Stimulated activated effector memory CD8-positive, alpha-beta T cell treated with anti-CD3 and anti-CD28 coated beads, Interleukin-12 subunit alpha, Interleukin-12 subunit beta, amount 100 ng/mL, for 72 hours (primary cell): ENCODE measurements around the gene SNAP29.
"Not testable (repeated sequence)": the region's sequence is repeated elsewhere in the genome, so short reads cannot be mapped to it uniquely, and the experiment has no call there.

ENCODE experiments used
- ATAC-seq: fragments of 150-1000 bp; cut with Tn5 transposase; 2 replicates; pipeline ENCODE4 v1.10.0; 2021
- DNase-seq, 2 donors: peaks; one replicate each; pipeline ENCODE4 v3.0.0; 2021 to 2022; ENCODE audit warnings: low spot score in 2 of 2
- H3K27ac Mint-ChIP-seq: one replicate; pipeline ENCODE4 v1.8.0; 2022; ENCODE audit warnings: mild to moderate bottlenecking, mixed read lengths
- H3K36me3 Mint-ChIP-seq: one replicate; pipeline ENCODE4 v1.8.0; 2022; ENCODE audit warnings: mild to moderate bottlenecking, mixed read lengths
- H3K4me1 Mint-ChIP-seq: one replicate; pipeline ENCODE4 v1.8.0; 2022; ENCODE audit warnings: mixed read lengths
- H3K4me3 Mint-ChIP-seq: one replicate; pipeline ENCODE4 v1.8.0; 2022; ENCODE audit warnings: mild to moderate bottlenecking, mixed read lengths
- H3K9me3 Mint-ChIP-seq: one replicate; pipeline ENCODE4 v1.8.0; 2022; ENCODE audit warnings: mixed read lengths

Gene SNAP29

DNA sequence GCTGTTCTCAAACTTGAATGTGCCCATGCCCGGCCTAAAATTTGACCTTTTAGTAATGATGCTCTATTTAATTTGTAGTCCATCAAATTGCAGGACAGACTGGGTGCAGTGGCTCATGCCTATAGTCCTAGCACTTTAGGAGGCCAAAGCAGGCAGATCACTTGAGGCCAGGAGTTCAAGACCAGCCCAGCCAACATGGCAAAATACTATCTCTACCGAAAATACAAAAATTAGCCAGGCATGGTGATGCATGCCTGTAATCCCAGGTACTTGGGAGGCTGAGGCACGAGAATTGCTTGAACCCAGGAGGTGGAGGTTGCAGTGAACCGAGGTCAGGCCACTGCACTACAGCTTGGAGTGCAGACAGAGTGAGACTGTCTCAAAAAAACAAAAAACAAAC is 33.6 kb upstream of the SNAP29 start:
- peaks cover 86% of the 10 kb centered on the region for H3K36me3 Mint-ChIP-seq
- H3K9me3 Mint-ChIP-seq, DNase-seq, H3K4me1 Mint-ChIP-seq, ATAC-seq, H3K27ac Mint-ChIP-seq, H3K4me3 Mint-ChIP-seq: not testable (repeated sequence)

- Mint-ChIP-seq H3K9me3 (no peaks in the 10 kb centered on the region), H3K27ac (peak overlapping the region; percentile 49), H3K4me1 (no peaks in the 10 kb centered on the region), H3K36me3 (peaks cover 86% of the 10 kb centered on the region), H3K4me3 (no peak overlapping the region)
- ATAC-seq (no peak), DNase-seq (no peak)
Observed at GRCh38 chr22:20825624-20826023, 33.2 kb upstream of the SNAP29 start.

- ATAC-seq, DNase-seq, H3K4me1 Mint-ChIP-seq, H3K9me3 Mint-ChIP-seq, H3K4me3 Mint-ChIP-seq: not testable (repeated sequence)
- peaks cover 90% of the 10 kb centered on the region for H3K36me3 Mint-ChIP-seq
- peak overlapping the region; percentile 3 for H3K27ac Mint-ChIP-seq
Observed at GRCh38 chr22:20826373-20827152, 32.2 kb upstream of the SNAP29 start.

DNA sequence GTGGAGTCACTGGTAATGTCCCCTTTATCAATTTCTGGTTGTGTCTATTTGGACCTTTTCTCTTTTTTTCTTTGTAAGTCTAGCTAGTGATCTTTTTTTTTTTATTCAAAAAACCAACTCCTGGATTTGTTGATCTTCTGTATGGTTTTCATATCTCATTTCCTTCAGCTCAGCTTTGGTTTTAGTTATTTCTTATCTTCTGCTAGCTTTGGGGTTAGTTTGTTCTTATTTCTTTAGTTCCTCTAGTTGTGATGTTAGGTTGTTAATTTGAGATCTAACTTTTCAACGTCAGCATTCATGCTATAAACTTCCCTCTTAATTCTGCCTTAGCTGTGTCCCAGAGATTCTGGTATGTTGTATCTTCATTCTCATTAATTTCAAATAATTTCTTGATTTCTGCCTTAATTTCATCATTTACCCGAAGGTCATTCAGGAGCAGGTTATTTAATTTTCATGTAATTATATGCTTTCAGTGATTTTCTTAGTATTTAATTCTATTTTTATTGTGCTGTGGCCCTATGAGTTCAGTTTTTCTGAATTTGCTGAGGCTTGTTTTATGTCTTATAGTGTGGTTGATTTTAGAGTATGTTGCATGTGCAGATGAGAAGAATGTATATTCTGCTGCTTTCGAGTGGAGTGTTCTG is 29.2 kb upstream of the SNAP29 start:
- H3K36me3 Mint-ChIP-seq, result peaks cover 94% of the 10 kb centered on the region
- H3K4me3 Mint-ChIP-seq, result no peak overlapping the region
- H3K27ac Mint-ChIP-seq, result peak overlapping the region; percentile 24
- ATAC-seq, result no peak
- DNase-seq, result no peak
- H3K4me1 Mint-ChIP-seq, result peaks cover 7% of the 10 kb centered on the region
- no peaks in the 10 kb centered on the region for H3K9me3 Mint-ChIP-seq

- no peak for ATAC-seq
- Mint-ChIP-seq H3K27ac (peak overlapping the region; percentile 50), H3K9me3 (no peaks in the 10 kb centered on the region), H3K36me3 (peaks cover 71% of the 10 kb centered on the region), H3K4me3 (no peak overlapping the region), H3K4me1 (peaks cover 8% of the 10 kb centered on the region)
- DNase-seq, result no peak
Observed at GRCh38 chr22:20833225-20833665, 25.6 kb upstream of the SNAP29 start.

GRCh38 chr22:20834206-20834605 is 24.6 kb upstream of the SNAP29 start:
- DNase-seq (no peak), ATAC-seq (no peak)
- Mint-ChIP-seq H3K4me1 (peaks cover 15% of the 10 kb centered on the region), H3K27ac (no peak overlapping the region), H3K4me3 (no peak overlapping the region), H3K9me3 (no peaks in the 10 kb centered on the region), H3K36me3 (peaks cover 63% of the 10 kb centered on the region)

GRCh38 chr22:20834725-20835124 is 24.1 kb upstream of the SNAP29 start:
- Mint-ChIP-seq H3K4me3 (no peak overlapping the region), H3K27ac (no peak overlapping the region), H3K36me3 (peaks cover 57% of the 10 kb centered on the region), H3K9me3 (no peaks in the 10 kb centered on the region), H3K4me1 (peaks cover 20% of the 10 kb centered on the region)
- DNase-seq, result no peak
- no peak for ATAC-seq

- peaks cover 41% of the 10 kb centered on the region for H3K4me1 Mint-ChIP-seq
Observed at GRCh38 chr22:20836987-20837823, 21.6 kb upstream of the SNAP29 start.

DNA sequence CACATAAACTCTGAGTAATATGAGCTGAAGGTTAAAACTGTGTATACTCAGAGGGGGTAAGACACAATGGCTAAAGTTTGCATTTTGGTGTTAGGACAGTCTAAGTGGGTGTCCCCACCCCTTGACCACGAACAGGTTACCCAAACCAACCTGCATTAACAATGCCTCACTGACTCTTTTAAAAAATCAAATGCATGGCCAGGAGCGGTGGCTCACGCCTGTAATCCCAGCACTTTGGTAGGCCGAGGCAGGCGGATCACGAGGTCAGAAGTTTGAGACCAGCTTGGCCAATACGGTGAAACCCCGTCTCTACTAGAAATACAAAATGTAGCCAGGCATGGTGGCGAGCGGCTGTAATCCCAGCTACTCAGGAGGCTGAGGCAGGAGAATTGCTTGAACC is 19.5 kb upstream of the SNAP29 start:
- not testable (repeated sequence) for H3K4me3 Mint-ChIP-seq, H3K27ac Mint-ChIP-seq, H3K9me3 Mint-ChIP-seq, DNase-seq, ATAC-seq
- H3K4me1 Mint-ChIP-seq, result peaks cover 43% of the 10 kb centered on the region
- peaks cover 11% of the 10 kb centered on the region for H3K36me3 Mint-ChIP-seq

More at GRCh38 chr22:20836987-20837823, 21.6 kb upstream of the SNAP29 start:
- Mint-ChIP-seq H3K36me3 (peaks cover 33% of the 10 kb centered on the region), H3K27ac (no peak overlapping the region), H3K4me3 (no peak overlapping the region), H3K9me3 (no peaks in the 10 kb centered on the region)
- DNase-seq (no peak), ATAC-seq (no peak)

DNA sequence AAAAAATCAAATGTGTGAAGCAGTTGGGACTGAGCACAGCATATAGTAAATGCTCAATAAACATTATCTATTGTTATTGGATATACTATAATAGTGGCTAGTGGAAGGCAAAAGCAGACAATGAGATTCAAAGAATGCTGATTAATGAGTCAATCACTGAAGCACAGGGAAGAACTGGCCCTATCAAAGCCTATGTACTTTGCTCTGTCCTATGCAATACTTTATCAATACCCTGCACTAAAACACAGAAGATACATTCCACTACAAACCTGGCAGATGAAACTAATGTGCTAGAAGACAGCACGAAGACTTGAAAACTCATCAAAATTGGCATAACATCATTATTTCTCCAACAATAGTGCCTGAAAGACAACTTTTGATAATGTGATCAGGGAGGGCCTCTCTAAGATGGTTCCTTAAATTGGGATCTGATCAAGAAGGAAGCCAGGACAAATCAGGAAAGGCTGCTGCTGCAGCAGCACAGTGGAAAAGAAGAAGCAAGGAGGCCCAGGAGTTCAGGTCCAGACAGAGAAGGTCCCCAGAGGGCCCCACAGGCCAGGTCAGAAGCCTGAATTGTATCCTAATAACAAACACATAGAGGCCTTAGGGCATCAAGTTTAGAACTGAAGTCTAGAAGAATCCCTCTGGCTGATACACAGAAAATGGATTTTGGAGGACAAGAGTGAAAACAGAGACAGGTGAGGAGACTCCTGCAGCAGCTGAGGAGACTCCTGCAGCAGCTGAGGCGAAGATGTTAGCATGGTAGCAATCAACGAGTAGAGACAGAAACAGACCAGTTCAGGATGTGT is 18.8 kb upstream of the SNAP29 start:
- Mint-ChIP-seq H3K4me3 (no peak overlapping the region), H3K4me1 (peaks cover 50% of the 10 kb centered on the region), H3K27ac (peak overlapping the region; percentile 73), H3K9me3 (no peaks in the 10 kb centered on the region), H3K36me3 (peaks cover 5% of the 10 kb centered on the region)
- ATAC-seq (no peak), DNase-seq (no peak)

DNA sequence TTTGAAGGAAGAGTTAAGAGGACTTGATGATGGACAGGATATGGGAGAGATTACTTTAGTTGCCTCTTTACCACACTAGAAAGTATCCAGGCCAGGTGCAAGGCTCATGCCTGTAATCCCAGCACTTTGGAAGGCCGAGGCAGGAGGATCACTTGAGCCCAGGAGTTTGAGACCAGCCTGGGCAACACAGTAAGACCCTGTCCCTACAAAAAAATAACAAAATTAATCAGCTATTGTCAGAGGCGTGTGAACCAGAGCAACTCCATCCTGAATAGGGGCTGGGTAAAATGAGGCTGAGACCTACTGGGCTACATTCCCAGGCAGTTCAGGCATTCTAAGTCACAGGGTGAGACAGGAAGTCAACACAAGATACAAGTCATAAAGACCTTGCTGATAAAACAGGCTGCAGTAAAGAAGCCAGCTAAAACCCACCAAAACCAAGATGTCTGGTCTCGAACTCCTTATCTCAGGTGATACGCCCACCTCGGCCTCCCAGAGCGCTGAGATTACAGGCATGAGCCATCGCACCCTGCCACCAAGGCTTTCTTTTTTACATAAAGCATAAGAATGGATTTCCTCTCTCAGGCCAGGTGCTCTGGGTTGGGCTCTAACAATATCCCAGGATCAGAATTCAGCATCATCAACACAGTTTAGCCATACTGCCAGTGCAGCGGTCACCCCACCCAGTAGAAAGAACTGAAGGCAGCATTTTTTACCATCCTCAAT is 18.0 kb upstream of the SNAP29 start:
- DNase-seq (no peak), ATAC-seq (no peak)
- no peaks in the 10 kb centered on the region for H3K9me3 Mint-ChIP-seq
- peaks cover 51% of the 10 kb centered on the region for H3K4me1 Mint-ChIP-seq
- peak overlapping the region; percentile 73 for H3K27ac Mint-ChIP-seq
- no peak overlapping the region for H3K4me3 Mint-ChIP-seq
- H3K36me3 Mint-ChIP-seq, result no peaks in the 10 kb centered on the region

DNA sequence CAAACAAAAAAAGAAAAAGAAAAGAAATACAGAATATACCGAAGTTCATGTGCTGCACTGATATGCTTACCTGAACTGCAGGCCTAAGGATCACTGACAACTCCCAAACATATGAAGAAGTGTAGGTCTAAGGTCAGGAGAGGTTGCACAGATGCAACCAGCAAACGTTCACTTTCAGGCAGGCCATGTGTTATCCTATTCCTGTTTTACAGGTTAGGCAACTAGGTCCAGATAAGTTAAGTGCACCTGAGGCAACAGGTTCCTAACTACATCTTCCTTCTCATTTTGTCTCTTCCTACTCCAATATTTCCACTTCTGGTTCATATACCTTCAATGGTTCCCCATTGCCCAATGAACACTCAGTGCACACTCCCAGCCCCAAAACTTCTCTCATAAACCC is 15.3 kb upstream of the SNAP29 start:
- DNase-seq, result no peak
- no peaks in the 10 kb centered on the region for H3K36me3 Mint-ChIP-seq
- ATAC-seq, result no peak
- no peaks in the 10 kb centered on the region for H3K9me3 Mint-ChIP-seq
- H3K27ac Mint-ChIP-seq, result no peak overlapping the region
- no peak overlapping the region for H3K4me3 Mint-ChIP-seq
- peaks cover 47% of the 10 kb centered on the region for H3K4me1 Mint-ChIP-seq

DNA sequence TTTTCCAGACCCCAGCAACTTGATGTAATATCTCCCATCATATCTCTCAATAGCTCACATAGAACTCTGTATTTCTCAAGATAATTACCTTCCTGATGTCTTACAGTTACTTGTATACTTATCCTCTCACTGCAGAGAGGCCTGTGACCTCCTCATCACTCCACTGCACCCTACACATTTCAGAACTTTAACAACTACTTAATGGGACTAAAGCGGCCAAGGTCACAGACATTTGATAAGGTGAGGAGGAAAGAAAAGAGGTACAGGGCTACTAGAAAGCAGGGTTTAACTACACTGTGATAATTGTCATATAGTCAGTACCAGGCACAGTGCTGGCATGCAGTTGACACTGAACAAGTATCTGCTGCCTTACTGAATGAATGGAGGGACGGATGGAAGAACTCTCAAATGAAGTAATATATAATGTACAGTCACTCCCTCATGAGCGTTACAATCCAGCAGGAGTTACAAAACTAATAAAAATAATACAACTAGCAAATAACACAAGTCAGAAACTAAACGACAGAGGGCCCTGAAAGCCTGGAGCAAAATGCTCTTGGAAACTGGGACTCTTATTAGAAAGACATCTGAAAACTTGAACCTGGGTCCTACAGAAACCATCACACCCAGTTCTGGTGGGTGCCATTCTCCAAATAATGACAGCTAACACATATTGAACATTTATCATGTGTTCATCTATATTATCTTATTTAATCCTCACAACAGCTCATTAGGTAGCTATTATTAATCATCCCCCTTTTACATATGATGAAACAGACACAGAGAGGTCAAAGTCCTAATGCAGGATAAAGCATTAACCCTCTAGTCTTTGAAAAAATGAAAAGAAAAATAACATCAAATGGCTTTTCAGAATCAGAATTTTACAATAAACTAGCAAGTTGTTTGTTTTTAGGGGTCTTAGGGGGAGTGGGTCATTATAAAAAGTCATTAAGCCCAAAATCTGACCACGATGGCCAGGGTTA is 14.5 kb upstream of the SNAP29 start:
- no peak overlapping the region for H3K27ac Mint-ChIP-seq
- H3K4me1 Mint-ChIP-seq, result peaks cover 41% of the 10 kb centered on the region
- no peak for DNase-seq
- ATAC-seq, result no peak
- H3K36me3 Mint-ChIP-seq, result no peaks in the 10 kb centered on the region
- H3K4me3 Mint-ChIP-seq, result no peak overlapping the region
- no peaks in the 10 kb centered on the region for H3K9me3 Mint-ChIP-seq
